ENCODE data around the gene RIBC2. TPM values are rescaled to one million over a fixed set of nuclear protein-coding genes. Genes with fewer than 3 reads are reported as not detected.
A peak's percentile ranks its signal among the peaks of the same experiment; 100 is the strongest.
"Not testable (repeated sequence)": the region's sequence is repeated elsewhere in the genome, so short reads cannot be mapped to it uniquely, and the experiment has no call there.

Gene RIBC2
- total RNA-seq = under 1 TPM; 0.39 to 0.47 TPM
- long read RNA-seq = 0 reads

GRCh38 chr22:45413368-45414211 is at the start of gene RIBC2, which contains the start of gene SMC1B:
Gene RIBC2 (plus strand): TSS chr22:45413693. CDS start chr22:45413887, 194 bp downstream.
Gene SMC1B (minus strand): TSS chr22:45413599. CDS start chr22:45413567, 32 bp downstream.
- peak; percentile 94 for ATAC-seq
- peak; percentile 85 for DNase-seq
- intact Hi-C loops (cut with DNase I) = loop anchor here in 1 of 2 donors (10.0 kb wide), 1 partner anchor 69 kb away; no protein-coding TSS in a partner anchor

- intact Hi-C loops (cut with DNase I) = no loop called here
- no peak for ATAC-seq
- no peak for DNase-seq
Observed at GRCh38 chr22:45366713-45367112, 46.8 kb upstream of the RIBC2 start.

- ATAC-seq; intact Hi-C loops (cut with DNase I); DNase-seq: not testable (repeated sequence)
Observed at GRCh38 chr22:45373592-45373991, 39.9 kb upstream of the RIBC2 start.

- intact Hi-C loops (cut with DNase I) = no loop called here
- ATAC-seq = no peak
- DNase-seq = no peak
Observed at GRCh38 chr22:45376009-45376408, 37.5 kb upstream of the RIBC2 start.

DNA sequence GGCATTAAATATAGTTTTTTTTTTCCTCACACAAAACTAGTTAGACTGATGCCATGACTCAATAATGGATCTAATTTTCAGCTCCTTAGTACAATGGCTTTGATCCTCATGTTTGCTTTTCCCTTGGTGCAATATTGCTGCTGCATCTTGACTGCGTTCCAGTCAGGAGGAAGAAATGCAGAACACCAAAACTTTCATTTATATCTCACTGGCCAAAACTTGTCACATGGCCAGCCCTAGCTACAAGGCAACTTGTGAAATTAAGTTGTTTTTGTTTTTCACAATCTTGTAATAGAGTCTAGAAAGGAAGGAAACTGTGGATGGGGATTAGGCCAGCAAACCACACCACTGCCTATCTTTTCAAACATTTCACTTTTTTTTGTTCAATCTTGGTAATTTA is 36.8 kb upstream of the RIBC2 start:
- ATAC-seq (peak in 1 of 2 donors; percentile 57), DNase-seq (peak; percentile 43)
- intact Hi-C loops (cut with DNase I) = no loop called here

- intact Hi-C loops (cut with DNase I) = no loop called here
- DNase-seq = no peak
Observed at GRCh38 chr22:45381348-45381747, 32.1 kb upstream of the RIBC2 start.

GRCh38 chr22:45389546-45389945 is 23.9 kb upstream of the RIBC2 start:
- intact Hi-C loops (cut with DNase I) = no loop called here
- DNase-seq (no peak), ATAC-seq (no peak)

More at GRCh38 chr22:45381348-45381747, 32.1 kb upstream of the RIBC2 start:
- no peak for ATAC-seq

DNA sequence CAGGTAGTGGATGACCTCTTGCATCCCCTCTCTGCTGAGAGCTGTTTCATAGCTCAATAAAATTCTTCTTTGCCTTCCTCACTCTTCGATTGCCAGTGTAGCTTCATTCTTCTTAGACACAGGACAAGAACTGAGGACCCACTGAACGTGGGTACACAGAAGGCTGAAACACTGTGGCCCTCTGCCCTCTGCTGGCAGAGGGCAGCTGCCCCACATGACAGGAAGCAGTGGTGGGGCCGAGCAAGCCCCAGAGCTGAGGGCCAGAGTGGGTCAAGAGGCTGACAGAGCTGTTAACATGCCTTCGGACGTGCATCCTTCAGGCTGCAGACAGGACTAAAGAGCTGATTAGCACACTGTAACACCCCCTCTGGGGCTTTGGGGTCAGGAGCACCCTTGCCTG is 15.7 kb upstream of the RIBC2 start:
- ATAC-seq (no peak), DNase-seq (no peak)
- intact Hi-C loops (cut with DNase I) = no loop called here

GRCh38 chr22:45398214-45398613 is 15.3 kb upstream of the RIBC2 start:
- DNase-seq (no peak), ATAC-seq (no peak)
- intact Hi-C loops (cut with DNase I) = no loop called here

DNA sequence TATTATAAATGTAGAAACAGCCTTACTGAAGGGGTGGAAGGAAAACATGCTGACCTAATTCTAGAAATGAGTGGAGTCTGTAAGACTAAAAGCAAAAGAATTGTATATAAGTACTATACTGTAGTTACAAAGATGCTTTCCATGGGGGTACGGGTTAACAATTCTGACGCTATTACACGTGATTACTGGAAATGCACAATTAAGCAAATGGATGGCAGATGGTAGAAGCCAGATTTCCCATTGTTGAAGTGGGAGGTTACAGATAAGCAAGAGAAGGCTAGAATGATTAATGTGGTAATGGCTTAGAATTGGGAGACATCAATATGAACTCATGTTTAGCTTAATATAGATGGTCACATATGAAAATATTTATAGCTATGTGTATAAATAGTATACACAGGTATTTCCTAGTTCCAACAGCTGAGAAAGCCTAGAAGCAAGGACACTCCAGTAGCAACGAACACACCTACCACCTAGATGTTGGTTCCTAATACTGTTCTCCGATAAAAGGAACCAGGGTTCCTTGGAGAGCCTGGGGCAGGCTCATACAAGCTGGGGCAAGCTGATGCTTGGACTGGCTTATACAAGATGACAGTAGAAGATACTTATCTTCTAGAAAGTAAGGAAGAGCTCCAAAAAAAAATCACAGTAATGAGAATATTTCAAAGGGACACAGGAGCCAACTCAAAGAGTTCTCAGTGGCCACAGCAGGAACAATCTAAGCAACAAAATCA is 13.6 kb upstream of the RIBC2 start:
- intact Hi-C loops (cut with DNase I) = no loop called here
- ATAC-seq (no peak), DNase-seq (no peak)

GRCh38 chr22:45402466-45402985 is 11.0 kb upstream of the RIBC2 start:
- intact Hi-C loops (cut with DNase I) = no loop called here
- no peak for ATAC-seq

DNA sequence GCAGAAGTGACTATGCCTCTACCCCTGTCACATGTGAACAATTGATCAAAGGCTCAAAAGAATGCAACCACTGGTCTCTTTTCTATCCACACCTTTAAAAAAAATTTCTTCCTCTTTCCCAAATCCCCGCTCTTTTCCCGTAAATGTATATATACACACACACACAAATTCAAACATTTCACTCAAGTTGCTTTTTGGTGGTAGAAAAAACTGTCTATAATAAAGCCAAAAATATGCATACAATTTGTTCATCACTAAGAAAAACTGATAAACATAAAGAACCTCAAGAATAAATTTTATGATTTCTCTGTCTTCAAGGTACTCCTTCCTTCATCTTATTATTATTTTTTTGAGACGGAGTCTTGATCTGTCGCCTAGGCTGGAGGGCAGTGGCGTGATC is 5.7 kb upstream of the RIBC2 start:
- intact Hi-C loops (cut with DNase I) = no loop called here
- ATAC-seq (no peak), DNase-seq (no peak)

More at GRCh38 chr22:45402466-45402985, 11.0 kb upstream of the RIBC2 start:
- DNase-seq = no peak

DNA sequence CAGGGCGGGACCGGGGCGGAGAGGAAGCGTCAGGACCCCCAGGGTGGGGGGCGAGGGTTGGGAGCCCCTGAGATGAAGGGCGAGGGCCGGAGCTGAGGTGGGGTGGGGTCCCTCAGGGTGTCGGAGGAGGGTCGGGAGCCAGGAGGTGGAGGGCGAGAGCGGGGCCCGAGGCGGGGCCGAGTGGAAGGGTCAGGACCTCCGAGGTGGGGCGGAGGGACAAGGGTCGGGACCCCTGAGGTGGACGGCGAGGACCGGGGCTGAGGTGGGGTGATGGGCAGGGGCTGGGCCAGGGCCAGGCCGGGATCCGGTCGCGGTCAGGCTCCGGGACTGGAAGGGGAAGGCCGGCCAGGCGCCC is 503 bp upstream of the RIBC2 start:
- DNase-seq = no peak
- intact Hi-C loops (cut with DNase I) = loop anchor here in 1 of 2 donors (10.0 kb wide), 1 partner anchor 68 kb away; no protein-coding TSS in a partner anchor
- peak in 1 of 2 donors; percentile 31 for ATAC-seq

DNA sequence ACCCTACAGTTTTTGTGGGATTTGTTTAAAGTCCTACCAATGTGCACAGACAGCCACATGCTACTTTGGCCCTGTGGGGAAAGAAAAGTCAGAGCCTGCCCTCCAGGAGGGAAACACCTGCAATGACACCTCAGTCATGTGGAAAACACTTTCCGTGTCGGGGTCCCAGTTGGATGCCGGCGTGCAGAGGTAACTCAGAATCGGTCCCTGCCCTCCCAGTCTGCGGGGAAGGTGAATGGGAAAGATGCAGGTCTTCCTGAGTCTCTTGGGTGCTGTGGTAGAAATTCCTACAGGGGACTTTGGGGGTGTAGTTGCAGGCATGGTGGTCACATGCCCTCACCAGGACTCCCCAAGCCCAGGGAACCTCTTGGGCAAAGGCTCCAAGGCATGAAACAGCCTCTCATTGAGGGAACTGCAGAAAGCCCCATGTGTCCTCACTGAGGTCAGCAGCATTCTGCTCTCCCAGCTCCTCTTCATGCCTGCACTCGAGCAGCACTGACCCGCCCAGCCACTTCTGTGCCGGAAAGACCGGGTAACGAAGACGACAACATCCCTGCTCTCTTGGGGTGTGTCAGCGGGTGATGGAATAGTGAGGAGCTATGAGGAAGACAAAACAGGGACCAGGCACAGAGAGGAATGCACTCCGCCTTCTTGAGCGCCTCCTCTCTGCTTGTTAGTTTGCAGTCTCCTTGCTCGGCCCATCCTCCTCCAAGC is 4.7 kb downstream of the RIBC2 start:
- ATAC-seq (no peak), DNase-seq (no peak)
- intact Hi-C loops (cut with DNase I) = loop anchor here in 1 of 2 donors (10.0 kb wide), 1 partner anchor 73 kb away; no protein-coding TSS in a partner anchor

GRCh38 chr22:45418770-45419138 is 5.3 kb downstream of the RIBC2 start:
- no peak for ATAC-seq
- DNase-seq = no peak
- intact Hi-C loops (cut with DNase I) = loop anchor here in 1 of 2 donors (10.0 kb wide), 1 partner anchor 74 kb away; no protein-coding TSS in a partner anchor

GRCh38 chr22:45420011-45420410 is 6.5 kb downstream of the RIBC2 start:
- ATAC-seq (no peak), DNase-seq (no peak)
- intact Hi-C loops (cut with DNase I) = no loop called here

GRCh38 chr22:45420539-45420938 is 7.0 kb downstream of the RIBC2 start:
- ATAC-seq = no peak
- no peak for DNase-seq
- intact Hi-C loops (cut with DNase I) = no loop called here

DNA sequence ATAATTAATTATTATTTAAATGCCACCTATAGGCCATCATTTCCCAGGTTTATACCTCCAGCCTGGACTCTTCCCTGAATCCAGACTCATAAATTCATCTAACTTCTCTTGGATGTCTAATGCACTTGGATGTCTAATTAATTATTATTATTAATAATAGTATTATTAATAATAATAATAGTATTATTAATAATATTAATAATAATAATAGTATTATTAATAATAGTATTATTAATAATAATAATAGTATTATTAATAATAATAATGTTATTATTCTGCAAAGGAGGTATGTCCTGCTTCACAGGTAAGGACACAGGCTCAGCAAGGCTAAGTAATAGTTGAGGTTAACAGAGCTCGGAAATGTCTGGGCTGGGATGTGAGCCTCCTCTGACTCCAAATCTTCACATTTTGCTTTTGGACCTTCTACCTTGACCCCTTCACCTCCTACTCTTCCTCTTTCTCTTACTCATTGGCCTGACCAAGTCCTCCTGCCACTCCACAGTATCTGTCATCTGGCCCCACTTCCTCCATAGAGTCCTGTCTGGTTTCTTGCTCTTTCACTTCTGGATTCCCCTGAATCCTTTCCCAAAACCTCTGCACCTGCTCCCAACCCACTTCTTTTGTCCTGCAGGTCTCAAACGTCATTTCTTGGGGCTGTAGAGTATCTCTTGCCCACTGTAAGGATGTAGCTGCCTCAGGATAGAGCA is 8.0 kb downstream of the RIBC2 start:
- no peak for ATAC-seq
- DNase-seq = no peak
- intact Hi-C loops (cut with DNase I) = no loop called here

Measured in left cardiac atrium (tissue), 4 donors.